Measurements from ENCODE around the gene ZFHX2. TPM values are rescaled to one million over a fixed set of nuclear protein-coding genes. Genes with fewer than 3 reads are reported as not detected.

Gene ZFHX2
- total and polyA plus RNA-seq, 2 of the 13 experiments (the other 11 are each of a cell fraction or from before 2014, with no cell fraction given), result 0.17 to 0.44 TPM

- POLR2A ChIA-PET, result interaction anchor here (1.3 to 8.8 kb wide), 5 partner anchors 8 to 57 kb away, joined by 4 to 924 read pairs (median 75); partner anchors contain the start of genes AP1G2 and DHRS2
- H3K27ac ChIP-seq (ENCODE audit: extremely low read length, insufficient read depth, low read length), result peak overlapping the region; percentile 78
- in situ Hi-C loops (cut with HindIII; ENCODE audit: extremely low pct_ligation_motif_present, low pct_unique_long_range_greater_than_20kb) (no loop called here), intact Hi-C loops (cut with micrococcal nuclease; ENCODE audit: unreplicated experiment) (loop anchor here (10.0 kb wide), 1 partner anchor 855 kb away; no protein-coding TSS in a partner anchor)
- CTCF ChIA-PET (ENCODE audit: low intra/inter-chr PET ratio, low total read pairs), result interaction anchor here (1.7 kb wide), 1 partner anchor 11 kb away, joined by 3 read pairs; no protein-coding TSS in a partner anchor
- no peak for FAIRE-seq
- H2AFZ ChIP-seq (ENCODE audit: low read length), result no peak overlapping the region
- DNase-seq (ENCODE audit: low spot score), result peak; percentile 25
- no peaks in the 10 kb centered on the region for H4K20me1 ChIP-seq (ENCODE audit: insufficient read depth, low read length)
- H3K36me3 ChIP-seq (replicated peaks in 1 of 2; ENCODE audit: control insufficient read depth in 1 of 2, insufficient read depth in 2 of 2, low read length in 2 of 2), result no peaks in the 10 kb centered on the region
- no peak overlapping the region for H3K4me2 ChIP-seq (ENCODE audit: low read depth, low read length)
- BruUV-seq (replicated peaks), result no TSS peak
- ATAC-seq, result no peak
- H3K9ac ChIP-seq (ENCODE audit: insufficient read depth, low read depth, low read length), result no peak overlapping the region
- H3K9me3 ChIP-seq (ENCODE audit: low read length), result no peaks in the 10 kb centered on the region
- no peaks in the 10 kb centered on the region for H3K79me2 ChIP-seq (ENCODE audit: insufficient read depth, low read length)
- H3K27me3 ChIP-seq (ENCODE audit: control insufficient read depth in 1 of 2, insufficient read depth in 2 of 2, low read length in 2 of 2), result no peaks in the 10 kb centered on the region
- peaks cover 39% of the 10 kb centered on the region for H3K4me1 ChIP-seq (ENCODE audit: insufficient read depth, low read length)
- no peak overlapping the region for H3K4me3 ChIP-seq (replicated peaks in 1 of 3; ENCODE audit: insufficient read depth in 1 of 3, low read depth in 2 of 3, low read length in 3 of 3)
- TF ChIP-seq POLR2AphosphoS5 (IDR thresholded peaks at IDR 0.05; ENCODE audit: low read depth, low read length), result no peak
- TF ChIP-seq ZNF382 (CRISPR knock-in tag; IDR thresholded peaks at IDR 0.05; ENCODE audit: borderline replicate concordance), result no peak
- TF ChIP-seq EEA1 (CRISPR knock-in tag; IDR thresholded peaks at IDR 0.05; ENCODE audit: borderline replicate concordance), result no peak
- no peak for TF ChIP-seq RERE (CRISPR knock-in tag; IDR thresholded peaks at IDR 0.05; ENCODE audit: low read depth)
- TF ChIP-seq ZNF446 (CRISPR knock-in tag; IDR thresholded peaks at IDR 0.05), result no peak
- no peak for TF ChIP-seq ZNF550 (CRISPR knock-in tag; IDR thresholded peaks at IDR 0.05; ENCODE audit: borderline replicate concordance)
- no peak for TF ChIP-seq PATZ1 (CRISPR knock-in tag; IDR thresholded peaks at IDR 0.05)
- no peak for TF ChIP-seq RFX5 (IDR thresholded peaks at IDR 0.05; ENCODE audit: low read depth, low read length)
- no peak for TF ChIP-seq KDM3A (CRISPR knock-in tag; IDR thresholded peaks at IDR 0.05; ENCODE audit: low read depth)
- TF ChIP-seq HOXA9 (CRISPR knock-in tag; IDR thresholded peaks at IDR 0.05; ENCODE audit: borderline replicate concordance), result no peak
- TF ChIP-seq CHD4 (IDR thresholded peaks at IDR 0.05; ENCODE audit: borderline replicate concordance, low read length), result peak; percentile 76
- TF ChIP-seq ZBTB8A (CRISPR knock-in tag; IDR thresholded peaks at IDR 0.05; ENCODE audit: borderline replicate concordance, low read depth), result no peak
- TF ChIP-seq ZNF772 (CRISPR knock-in tag; IDR thresholded peaks at IDR 0.05), result no peak
- no peak for TF ChIP-seq ZNF891 (CRISPR knock-in tag; IDR thresholded peaks at IDR 0.05)
- TF ChIP-seq CENPX (CRISPR knock-in tag; IDR thresholded peaks at IDR 0.05), result no peak
- TF ChIP-seq ZNF235 (CRISPR knock-in tag; IDR thresholded peaks at IDR 0.05; ENCODE audit: borderline replicate concordance), result no peak
- TF ChIP-seq PAWR (CRISPR knock-in tag; IDR thresholded peaks at IDR 0.05; ENCODE audit: borderline replicate concordance), result no peak
- TF ChIP-seq ZNF839 (CRISPR knock-in tag; IDR thresholded peaks at IDR 0.05; ENCODE audit: borderline replicate concordance), result no peak
- TF ChIP-seq SRSF4 (IDR thresholded peaks at IDR 0.05; ENCODE audit: low read depth, low read length, poor library complexity, severe bottlenecking), result no peak
Measured at GRCh38 chr14:23579739-23580138, 28.2 kb upstream of the ZFHX2 start.

All from HepG2 (cell line).